GM12865 (cell line): ENCODE results near the gene SCN5A.

ENCODE experiments used
- DNase-seq: peaks from one replicate; pipeline ENCODE4 v3.0.0; 2010; ENCODE audit warnings: low read depth
- H3K4me3 ChIP-seq: 2 replicates; pipeline ENCODE4 v1.5.1; 2011; ENCODE audit warnings: mild to moderate bottlenecking, low read depth, low read length, control low read depth
- CTCF ChIP-seq: IDR thresholded peaks from 2 replicates; pipeline ENCODE4 v1.5.1; 2011; ENCODE audit warnings: low read length, control low read depth, low read depth, inconsistent platforms; ENCODE audit not compliant: insufficient read depth; ENCODE audit errors: missing control alignments

SCN5A gene

GRCh38 chr3:38511546-38511945, 137.9 kb downstream of the SCN5A start:
- no peak for DNase-seq
- no peak overlapping the region for H3K4me3 ChIP-seq
- no peak for TF ChIP-seq CTCF

GRCh38 chr3:38510631-38511030, 138.9 kb downstream of the SCN5A start:
- no peak for TF ChIP-seq CTCF
- H3K4me3 ChIP-seq: no peak overlapping the region
- DNase-seq: no peak

- no peak overlapping the region for H3K4me3 ChIP-seq
- no peak for DNase-seq
- TF ChIP-seq CTCF: no peak
These were observed 139.8 kb downstream of the SCN5A start for GRCh38 chr3:38509732-38510131.

- DNase-seq: peak; percentile 40
- H3K4me3 ChIP-seq: no peak overlapping the region
- TF ChIP-seq CTCF: no peak
These were observed 142.4 kb downstream of the SCN5A start for GRCh38 chr3:38507120-38507519.

GRCh38 chr3:38500688-38501417, 148.6 kb downstream of the SCN5A start:
- no peak for DNase-seq
- no peak for TF ChIP-seq CTCF
- H3K4me3 ChIP-seq: no peak overlapping the region
